Left renal cortex interstitium (tissue), 4 donors: ENCODE results near the gene RTN4. TPM values are rescaled to one million over a fixed set of nuclear protein-coding genes. Genes with fewer than 3 reads are reported as not detected.
"Not testable (repeated sequence)": the region's sequence is repeated elsewhere in the genome, so short reads cannot be mapped to it uniquely, and the experiment has no call there.

Experiments used
- DNase-seq, 4 donors: peaks; one replicate each; pipeline ENCODE4 v3.0.0-alpha.2; 2013; ENCODE audit warnings: low read depth in 4 of 4, low spot score in 2 of 4, missing footprints in 1 of 4
- polyA plus RNA-seq, 4 donors: library from polyadenylated mRNA; unstranded; fragments of 120-200 nt; gene quantifications; one replicate each; pipeline ENCODE4 v1.2.1, GENCODE V29; 2013; ENCODE audit not compliant: insufficient read length in 4 of 4

RTN4 gene
- polyA plus RNA-seq, 4 donors: 293 to 406 (median 341) TPM

- DNase-seq: no peak
Observed at GRCh38 chr2:55012672-55013484, 37.4 kb downstream of the RTN4 start.

GRCh38 chr2:55011831-55012671, 38.2 kb downstream of the RTN4 start:
- peak in 1 of 4 donors; percentile 37 for DNase-seq

- no peak for DNase-seq
Observed at GRCh38 chr2:55010915-55011314, 39.3 kb downstream of the RTN4 start.

GRCh38 chr2:55010149-55010591, 40.1 kb downstream of the RTN4 start:
- DNase-seq: peak in 1 of 4 donors; percentile 26

- DNase-seq: no peak
Observed at GRCh38 chr2:55009277-55010060, 40.8 kb downstream of the RTN4 start.

GRCh38 chr2:55006306-55006705, 43.9 kb downstream of the RTN4 start:
- no peak for DNase-seq

GRCh38 chr2:55003706-55004639, 46.3 kb downstream of the RTN4 start:
- no peak for DNase-seq

GRCh38 chr2:55001716-55002115, 48.5 kb downstream of the RTN4 start:
- no peak for DNase-seq

- no peak for DNase-seq
Observed at GRCh38 chr2:55000341-55000740, 49.9 kb downstream of the RTN4 start.

- no peak for DNase-seq
Observed at GRCh38 chr2:54999182-54999581, 51.1 kb downstream of the RTN4 start.

GRCh38 chr2:54997826-54998225, 52.4 kb downstream of the RTN4 start:
- no peak for DNase-seq

- DNase-seq: no peak
Observed at GRCh38 chr2:54995553-54995952, 54.7 kb downstream of the RTN4 start.

GRCh38 chr2:54990694-54991093, 59.6 kb downstream of the RTN4 start:
- DNase-seq: not testable (repeated sequence)

GRCh38 chr2:54988612-54989011, 61.6 kb downstream of the RTN4 start:
- DNase-seq: no peak

GRCh38 chr2:54986264-54986663, 64.0 kb downstream of the RTN4 start:
- DNase-seq: no peak

GRCh38 chr2:54984476-54984875, 65.8 kb downstream of the RTN4 start:
- no peak for DNase-seq

- DNase-seq: no peak
Observed at GRCh38 chr2:54983345-54984220, 66.7 kb downstream of the RTN4 start.

GRCh38 chr2:54981385-54981784, 68.9 kb downstream of the RTN4 start:
- DNase-seq: no peak
